Ascending aorta (tissue), 2 donors: ENCODE measurements around the gene PXDN. TPM values are rescaled to one million over a fixed set of nuclear protein-coding genes. Genes with fewer than 3 reads are reported as not detected.

Experiments used
- DNase-seq, 2 donors: peaks; one replicate each; pipeline ENCODE4 v3.0.0-alpha.2; 2019; ENCODE audit warnings: low spot score in 2 of 2
- H3K27ac ChIP-seq, 2 donors: fragments of 200-600 bp; sonication (generic); one replicate each; pipeline ENCODE4 v1.5.1; 2016 to 2017; ENCODE audit warnings: mild to moderate bottlenecking in 1 of 2
- H3K27me3 ChIP-seq: fragments of 200-600 bp; sonication (generic); one replicate; pipeline ENCODE4 v1.5.1; 2017
- H3K36me3 ChIP-seq, 2 donors: fragments of 200-600 bp; sonication (generic); one replicate each; pipeline ENCODE4 v1.5.1; 2016
- H3K4me1 ChIP-seq, 2 donors: fragments of 200-600 bp; sonication (generic); one replicate each; pipeline ENCODE4 v1.5.1; 2016 to 2017; ENCODE audit warnings: mild to moderate bottlenecking in 1 of 2
- H3K4me3 ChIP-seq, 2 donors: fragments of 200-600 bp; sonication (generic); one replicate each; pipeline ENCODE4 v1.5.1; 2016 to 2017; ENCODE audit warnings: mild to moderate bottlenecking in 1 of 2
- H3K9me3 ChIP-seq, 2 donors: fragments of 200-600 bp; sonication (generic); one replicate each; pipeline ENCODE4 v1.5.1; 2016
- intact Hi-C: fragments of 100-400 bp; cut with DNase I; formaldehyde crosslinking; loops from one replicate; pipeline ENCODE4 v1.15.1; 2023
- total RNA-seq: library from RNA; depleted of rRNA; stranded (reverse); fragments of >200 nt; gene quantifications from one replicate; pipeline ENCODE4 v1.1.0, GENCODE V29; 2016
- TF ChIP-seq, protein P1 (sequence below), 3 experiments: fragments of 200-600 bp in 2 of 3; fragments of 450-650 bp in 1 of 3; sonication (generic) in 2 of 3; IDR thresholded peaks; one replicate each; pipeline ENCODE4 v1.5.1; 2016 to 2019; ENCODE audit warnings: antibody characterized with exemption in 3 of 3, mild to moderate bottlenecking in 1 of 3, moderate library complexity in 1 of 3

Gene PXDN
- total RNA-seq, 1 donor from 2014 or later: 188 TPM

GRCh38 chr2:1674766-1675397, 69.4 kb downstream of the PXDN start:
- Histone ChIP-seq H3K36me3 (peaks cover 73 to 82% of the 10 kb centered on the region in 2 donors), H3K27me3 (no peaks in the 10 kb centered on the region), H3K27ac (peak overlapping the region; percentile 49 to 76), H3K4me1 (peaks cover 0 to 8% of the 10 kb centered on the region in 2 donors), H3K9me3 (no peaks in the 10 kb centered on the region), H3K4me3 (no peak overlapping the region)
- intact Hi-C loops: loop anchor here (1.0 to 5.0 kb wide), 4 partner anchors 20 to 142 kb away; partner anchors contain the start of gene PXDN
- TF ChIP-seq, protein P1, sequence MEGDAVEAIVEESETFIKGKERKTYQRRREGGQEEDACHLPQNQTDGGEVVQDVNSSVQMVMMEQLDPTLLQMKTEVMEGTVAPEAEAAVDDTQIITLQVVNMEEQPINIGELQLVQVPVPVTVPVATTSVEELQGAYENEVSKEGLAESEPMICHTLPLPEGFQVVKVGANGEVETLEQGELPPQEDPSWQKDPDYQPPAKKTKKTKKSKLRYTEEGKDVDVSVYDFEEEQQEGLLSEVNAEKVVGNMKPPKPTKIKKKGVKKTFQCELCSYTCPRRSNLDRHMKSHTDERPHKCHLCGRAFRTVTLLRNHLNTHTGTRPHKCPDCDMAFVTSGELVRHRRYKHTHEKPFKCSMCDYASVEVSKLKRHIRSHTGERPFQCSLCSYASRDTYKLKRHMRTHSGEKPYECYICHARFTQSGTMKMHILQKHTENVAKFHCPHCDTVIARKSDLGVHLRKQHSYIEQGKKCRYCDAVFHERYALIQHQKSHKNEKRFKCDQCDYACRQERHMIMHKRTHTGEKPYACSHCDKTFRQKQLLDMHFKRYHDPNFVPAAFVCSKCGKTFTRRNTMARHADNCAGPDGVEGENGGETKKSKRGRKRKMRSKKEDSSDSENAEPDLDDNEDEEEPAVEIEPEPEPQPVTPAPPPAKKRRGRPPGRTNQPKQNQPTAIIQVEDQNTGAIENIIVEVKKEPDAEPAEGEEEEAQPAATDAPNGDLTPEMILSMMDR (IDR thresholded peaks at IDR 0.05): no peak
- DNase-seq: no peak

DNA sequence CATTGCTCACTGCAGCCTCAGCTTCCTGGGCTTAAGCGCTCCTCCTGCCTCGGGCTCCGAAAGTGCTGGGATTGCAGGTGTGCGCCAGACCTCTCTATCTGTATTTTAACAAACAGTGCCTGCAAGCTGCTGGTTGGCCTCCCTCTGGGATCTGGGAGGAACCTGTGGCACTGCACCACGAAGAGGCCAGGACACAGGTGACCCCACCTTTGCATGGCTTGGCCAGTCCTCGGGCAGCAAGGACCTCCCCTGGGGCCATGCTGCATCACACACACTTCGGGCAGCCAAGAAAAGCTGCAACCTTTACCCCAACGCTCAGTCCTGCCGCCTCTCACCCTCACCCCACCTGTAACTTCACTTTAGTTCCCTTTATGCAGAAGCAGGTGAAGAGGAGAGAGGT, 70.0 kb downstream of the PXDN start:
- TF ChIP-seq, protein P1 (IDR thresholded peaks at IDR 0.05): no peak
- H3K4me3 ChIP-seq: no peak overlapping the region
- H3K36me3 ChIP-seq: peaks cover 72 to 82% of the 10 kb centered on the region in 2 donors
- no peaks in the 10 kb centered on the region for H3K27me3 ChIP-seq
- intact Hi-C loops: loop anchor here (2.0 kb wide), 2 partner anchors 19 to 71 kb away; partner anchors contain the start of gene PXDN
- no peak for DNase-seq
- peak overlapping the region in 1 of 2 donors; percentile 76 for H3K27ac ChIP-seq
- no peaks in the 10 kb centered on the region for H3K9me3 ChIP-seq
- peaks cover 0 to 8% of the 10 kb centered on the region in 2 donors for H3K4me1 ChIP-seq

DNA sequence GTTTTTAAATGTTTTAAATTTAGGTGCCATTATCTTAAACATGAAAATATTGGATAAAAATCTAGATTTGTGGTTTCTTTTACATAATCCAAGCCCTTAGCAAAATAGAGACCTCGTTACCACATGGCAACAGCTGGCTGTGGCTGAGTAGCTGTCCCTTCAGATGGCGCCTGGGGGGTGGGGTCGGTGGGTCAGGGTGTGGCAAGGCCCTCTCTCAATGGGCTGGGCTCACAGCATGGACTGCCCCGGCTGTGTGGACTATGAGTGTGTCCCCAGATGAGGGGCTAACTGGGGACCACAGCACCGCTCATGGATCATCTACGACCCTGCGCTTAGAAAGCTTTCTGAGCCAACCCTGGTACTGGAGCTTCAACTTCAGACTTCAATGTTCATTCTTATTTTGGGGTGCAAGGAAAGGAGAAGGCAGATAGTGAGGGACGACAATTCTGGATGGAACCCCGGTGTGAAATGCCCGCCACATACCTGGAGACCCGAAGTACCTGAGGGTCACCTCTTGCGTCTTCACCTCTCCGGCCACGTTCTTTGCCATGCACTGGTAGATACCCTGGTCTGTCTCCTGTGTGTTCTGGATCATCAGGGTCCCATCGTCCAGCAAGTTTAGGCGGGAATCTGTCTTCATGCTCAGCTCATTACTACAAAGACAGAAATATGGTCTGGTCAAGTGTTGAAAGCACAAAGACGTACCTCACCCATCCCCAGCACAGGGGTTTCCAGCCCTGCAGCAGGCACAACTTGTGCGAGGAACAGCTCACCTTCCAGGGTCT, 71.0 kb downstream of the PXDN start:
- H3K27me3 ChIP-seq: no peaks in the 10 kb centered on the region
- H3K4me1 ChIP-seq: peaks cover 0 to 8% of the 10 kb centered on the region in 2 donors
- DNase-seq: no peak
- TF ChIP-seq, protein P1 (IDR thresholded peaks at IDR 0.05): no peak
- H3K4me3 ChIP-seq: no peak overlapping the region
- no peaks in the 10 kb centered on the region for H3K9me3 ChIP-seq
- peaks cover 65 to 77% of the 10 kb centered on the region in 2 donors for H3K36me3 ChIP-seq
- intact Hi-C loops: no loop called here
- H3K27ac ChIP-seq: no peak overlapping the region

GRCh38 chr2:1672738-1673137, 71.6 kb downstream of the PXDN start:
- Histone ChIP-seq H3K4me3 (no peak overlapping the region), H3K27ac (no peak overlapping the region), H3K36me3 (peaks cover 59 to 71% of the 10 kb centered on the region in 2 donors), H3K27me3 (no peaks in the 10 kb centered on the region), H3K4me1 (peaks cover 0 to 8% of the 10 kb centered on the region in 2 donors), H3K9me3 (no peaks in the 10 kb centered on the region)
- intact Hi-C loops: no loop called here
- DNase-seq: no peak
- TF ChIP-seq, protein P1 (IDR thresholded peaks at IDR 0.05): no peak

DNA sequence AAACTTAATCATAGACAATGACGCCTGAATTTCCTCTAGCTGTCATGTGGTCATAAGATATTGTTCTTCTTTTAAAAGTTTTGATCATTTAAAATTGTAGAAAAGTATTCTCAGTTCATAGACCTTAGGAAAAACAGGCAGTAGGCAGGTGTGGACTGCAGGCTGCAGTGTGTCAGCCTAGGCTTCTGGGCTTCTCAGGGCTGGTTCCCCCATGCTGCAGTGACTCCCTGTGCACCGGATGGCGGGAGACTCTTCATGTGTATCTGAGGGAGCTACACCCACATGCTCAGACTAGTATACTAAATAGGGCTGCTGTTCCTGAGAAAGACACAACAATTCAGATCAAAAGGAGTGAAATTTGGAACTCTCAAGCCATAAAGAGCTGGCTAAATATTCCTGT, 72.4 kb downstream of the PXDN start:
- Histone ChIP-seq H3K9me3 (no peaks in the 10 kb centered on the region), H3K36me3 (peaks cover 51 to 63% of the 10 kb centered on the region in 2 donors), H3K27me3 (no peaks in the 10 kb centered on the region), H3K4me3 (no peak overlapping the region), H3K27ac (no peak overlapping the region), H3K4me1 (peaks cover 0 to 8% of the 10 kb centered on the region in 2 donors)
- no peak for DNase-seq
- intact Hi-C loops: no loop called here
- TF ChIP-seq, protein P1 (IDR thresholded peaks at IDR 0.05): no peak
